PFSK-1 (cell line): ENCODE data around the gene RANBP17.

Source experiments
- FOXP2 ChIP-seq: optimal IDR thresholded peaks from 2 replicates; pipeline ENCODE3; 2011; ENCODE audit warnings: borderline replicate concordance, control low read depth, inconsistent platforms; ENCODE audit not compliant: insufficient read depth; ENCODE audit errors: extremely low read length, extremely low read depth
- POLR2AphosphoS5 ChIP-seq: IDR thresholded peaks from 2 replicates; pipeline ENCODE4 v1.6.1; 2012; ENCODE audit warnings: low read depth, mild to moderate bottlenecking, control low read depth, low read length, moderate library complexity
- SIN3A ChIP-seq: IDR thresholded peaks from 2 replicates; pipeline ENCODE4 v1.6.1; 2012; ENCODE audit warnings: mild to moderate bottlenecking, low read length, moderate library complexity, borderline replicate concordance; ENCODE audit not compliant: insufficient read depth
- TAF1 ChIP-seq: IDR thresholded peaks from 2 replicates; pipeline ENCODE4 v1.6.1; 2012; ENCODE audit warnings: low read length, control low read depth, borderline replicate concordance; ENCODE audit not compliant: insufficient read depth
- TF ChIP-seq, protein P1 (sequence below), 2 experiments: IDR thresholded peaks; 2 replicates each; pipeline versions ENCODE4 v1.6.1 to v1.8.0; 2011 to 2012; ENCODE audit warnings: low read depth in 2 of 2, low read length in 2 of 2, control low read depth in 1 of 2, inconsistent platforms in 1 of 2, mild to moderate bottlenecking in 1 of 2, moderate library complexity in 1 of 2; ENCODE audit not compliant: insufficient read depth in 1 of 2

Gene RANBP17

DNA sequence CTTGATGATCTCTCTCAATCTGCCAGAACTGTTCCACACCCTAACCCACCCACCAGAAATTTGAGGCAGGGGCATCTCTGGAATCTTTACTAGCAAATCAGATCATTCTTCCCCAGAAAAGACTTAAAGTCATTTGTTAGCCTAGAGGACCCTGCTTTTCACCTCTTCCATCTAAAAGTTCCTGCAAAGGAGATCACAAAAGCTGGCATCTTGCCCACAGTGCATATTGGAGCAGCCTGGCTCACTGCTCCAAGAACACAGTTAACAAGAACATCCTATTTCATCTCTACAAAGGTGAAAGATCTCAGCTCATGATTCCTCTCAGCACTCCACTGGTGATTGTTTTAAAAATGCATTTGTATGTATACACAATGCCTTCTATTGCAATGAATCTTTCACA lies 42.0 kb upstream of the RANBP17 start:
- no peak for TF ChIP-seq POLR2AphosphoS5
- TF ChIP-seq, protein P1, sequence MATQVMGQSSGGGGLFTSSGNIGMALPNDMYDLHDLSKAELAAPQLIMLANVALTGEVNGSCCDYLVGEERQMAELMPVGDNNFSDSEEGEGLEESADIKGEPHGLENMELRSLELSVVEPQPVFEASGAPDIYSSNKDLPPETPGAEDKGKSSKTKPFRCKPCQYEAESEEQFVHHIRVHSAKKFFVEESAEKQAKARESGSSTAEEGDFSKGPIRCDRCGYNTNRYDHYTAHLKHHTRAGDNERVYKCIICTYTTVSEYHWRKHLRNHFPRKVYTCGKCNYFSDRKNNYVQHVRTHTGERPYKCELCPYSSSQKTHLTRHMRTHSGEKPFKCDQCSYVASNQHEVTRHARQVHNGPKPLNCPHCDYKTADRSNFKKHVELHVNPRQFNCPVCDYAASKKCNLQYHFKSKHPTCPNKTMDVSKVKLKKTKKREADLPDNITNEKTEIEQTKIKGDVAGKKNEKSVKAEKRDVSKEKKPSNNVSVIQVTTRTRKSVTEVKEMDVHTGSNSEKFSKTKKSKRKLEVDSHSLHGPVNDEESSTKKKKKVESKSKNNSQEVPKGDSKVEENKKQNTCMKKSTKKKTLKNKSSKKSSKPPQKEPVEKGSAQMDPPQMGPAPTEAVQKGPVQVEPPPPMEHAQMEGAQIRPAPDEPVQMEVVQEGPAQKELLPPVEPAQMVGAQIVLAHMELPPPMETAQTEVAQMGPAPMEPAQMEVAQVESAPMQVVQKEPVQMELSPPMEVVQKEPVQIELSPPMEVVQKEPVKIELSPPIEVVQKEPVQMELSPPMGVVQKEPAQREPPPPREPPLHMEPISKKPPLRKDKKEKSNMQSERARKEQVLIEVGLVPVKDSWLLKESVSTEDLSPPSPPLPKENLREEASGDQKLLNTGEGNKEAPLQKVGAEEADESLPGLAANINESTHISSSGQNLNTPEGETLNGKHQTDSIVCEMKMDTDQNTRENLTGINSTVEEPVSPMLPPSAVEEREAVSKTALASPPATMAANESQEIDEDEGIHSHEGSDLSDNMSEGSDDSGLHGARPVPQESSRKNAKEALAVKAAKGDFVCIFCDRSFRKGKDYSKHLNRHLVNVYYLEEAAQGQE (IDR thresholded peaks at IDR 0.05; ENCODE audit: insufficient read depth in 1 of 2, low read depth in 2 of 2, low read length in 2 of 2) = no peak
- TF ChIP-seq FOXP2 = no peak
- no peak for TF ChIP-seq TAF1
- TF ChIP-seq SIN3A = no peak

- no peak for TF ChIP-seq SIN3A
- TF ChIP-seq TAF1 = no peak
- no peak for TF ChIP-seq POLR2AphosphoS5
- TF ChIP-seq, protein P1 (IDR thresholded peaks at IDR 0.05; ENCODE audit: insufficient read depth in 1 of 2, low read depth in 2 of 2, low read length in 2 of 2) = no peak
- TF ChIP-seq FOXP2 = no peak
Observed at GRCh38 chr5:170821257-170821800, 40.5 kb upstream of the RANBP17 start.

DNA sequence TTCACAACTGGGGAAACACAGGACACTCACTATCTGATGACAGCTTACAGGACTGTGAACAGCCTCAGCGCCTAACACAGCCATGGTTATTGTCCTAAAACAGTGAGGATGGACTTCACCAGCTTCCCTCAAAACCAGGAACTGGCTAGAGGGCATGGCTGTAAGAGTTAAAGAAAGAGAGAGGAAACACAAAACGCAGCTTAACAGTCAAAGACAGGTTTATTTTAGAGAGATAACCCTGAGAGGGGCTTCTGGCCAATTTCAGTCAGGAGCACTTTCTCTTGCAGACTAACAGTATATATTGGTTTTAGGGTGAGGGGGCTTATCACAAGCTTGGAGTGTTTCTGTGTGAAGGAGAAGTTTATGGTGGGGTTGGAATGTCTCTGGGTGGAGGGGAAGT lies 35.7 kb upstream of the RANBP17 start:
- TF ChIP-seq FOXP2 = no peak
- TF ChIP-seq, protein P1 (IDR thresholded peaks at IDR 0.05; ENCODE audit: insufficient read depth in 1 of 2, low read depth in 2 of 2, low read length in 2 of 2) = no peak
- no peak for TF ChIP-seq POLR2AphosphoS5
- TF ChIP-seq SIN3A = no peak

DNA sequence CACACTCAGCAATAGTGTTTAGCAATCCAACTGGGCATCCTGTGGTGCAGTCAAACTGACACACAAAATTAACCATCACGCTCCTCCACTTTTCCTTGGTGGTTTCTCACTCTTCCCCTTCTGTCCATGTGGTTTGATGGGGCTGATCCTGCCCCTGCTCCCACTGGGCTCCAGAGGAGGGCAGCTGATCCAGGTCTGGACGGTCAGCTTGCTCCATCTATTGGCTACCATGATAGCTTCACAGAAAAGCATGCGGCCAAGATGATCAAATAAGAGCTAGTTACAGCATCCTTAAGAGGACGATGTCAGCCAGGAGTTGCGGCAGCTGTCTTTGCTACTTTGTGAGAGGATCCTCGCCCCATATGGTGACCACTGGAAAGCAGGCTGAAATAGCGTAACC lies 29.6 kb upstream of the RANBP17 start:
- TF ChIP-seq SIN3A (no peak), POLR2AphosphoS5 (no peak), FOXP2 (no peak), TAF1 (no peak)
- TF ChIP-seq, protein P1 (IDR thresholded peaks at IDR 0.05; ENCODE audit: insufficient read depth in 1 of 2, low read depth in 2 of 2, low read length in 2 of 2) = no peak

DNA sequence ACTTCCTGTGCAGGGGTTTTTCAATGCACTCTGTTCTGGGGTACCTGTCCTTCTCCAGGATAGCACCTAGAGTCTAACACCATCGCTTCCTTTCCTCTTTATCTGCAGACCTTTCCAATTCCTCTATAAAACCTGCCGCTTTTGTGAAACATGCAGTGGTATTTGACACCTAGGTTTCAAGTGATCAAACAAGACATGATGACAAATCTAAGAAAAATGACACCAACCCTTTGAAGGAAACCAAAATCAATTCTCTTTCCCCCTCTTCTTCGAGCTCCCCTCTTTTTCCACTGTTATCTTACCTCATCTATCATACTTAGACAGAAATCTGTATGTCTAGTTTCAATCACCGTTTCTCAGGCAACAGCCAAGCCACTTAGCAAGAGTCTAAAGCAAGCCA lies 25.6 kb upstream of the RANBP17 start:
- TF ChIP-seq FOXP2 = no peak
- TF ChIP-seq POLR2AphosphoS5 = no peak
